CD4-positive, CD25-positive, alpha-beta regulatory T cell (primary cell): Measurements from ENCODE around the gene HIPK4. TPM values are rescaled to one million over a fixed set of nuclear protein-coding genes. Genes with fewer than 3 reads are reported as not detected.

ENCODE experiments used
- ATAC-seq, 2 donors: fragments of 150-1000 bp; cut with Tn5 transposase; one replicate each; pipeline ENCODE4 v1.10.0; 2021; ENCODE audit warnings: low read depth in 2 of 2, moderate number of reproducible peaks in 2 of 2, moderate library complexity in 1 of 2
- DNase-seq, 3 donors: peaks; one replicate each; pipeline versions ENCODE4 v3.0.0 to v3.0.0-alpha.2; 2012 to 2022; ENCODE audit warnings: mixed read lengths in 1 of 3
- H3K27ac ChIP-seq: one replicate; pipeline ENCODE4 v1.7.0; 2013; ENCODE audit warnings: mild to moderate bottlenecking, low read length; ENCODE audit not compliant: insufficient read depth, poor library complexity, severe bottlenecking
- H3K27me3 ChIP-seq: one replicate; pipeline ENCODE4 v1.7.0; 2013; ENCODE audit warnings: low read length; ENCODE audit not compliant: control insufficient read depth, insufficient read depth
- H3K36me3 ChIP-seq: one replicate; pipeline ENCODE4 v1.7.0; 2013; ENCODE audit warnings: mild to moderate bottlenecking, low read length, moderate library complexity; ENCODE audit not compliant: control insufficient read depth, insufficient read depth
- H3K4me1 ChIP-seq: 2 replicates; pipeline ENCODE4 v1.7.0; 2013; ENCODE audit warnings: mild to moderate bottlenecking, low read length; ENCODE audit not compliant: insufficient read depth, control insufficient read depth, poor library complexity, severe bottlenecking
- H3K4me3 ChIP-seq: one replicate; pipeline ENCODE4 v1.7.0; 2013; ENCODE audit warnings: low read depth, mild to moderate bottlenecking, low read length, moderate library complexity
- H3K9me3 ChIP-seq, 2 experiments: 1 replicate in 1 of 2; 2 replicates in 1 of 2; pipeline ENCODE4 v1.7.0; 2013; ENCODE audit warnings: low read length in 2 of 2, mild to moderate bottlenecking in 1 of 2, moderate library complexity in 1 of 2; ENCODE audit not compliant: control insufficient read depth in 2 of 2
- H3K27ac Mint-ChIP-seq, 3 donors: one replicate each; pipeline ENCODE4 v1.8.0; 2020 to 2022; ENCODE audit warnings: mild to moderate bottlenecking in 3 of 3, mixed read lengths in 3 of 3, moderate library complexity in 2 of 3
- H3K27me3 Mint-ChIP-seq: one replicate; pipeline ENCODE4 v1.8.0; 2022; ENCODE audit warnings: mild to moderate bottlenecking, mixed read lengths
- H3K36me3 Mint-ChIP-seq: one replicate; pipeline ENCODE4 v1.8.0; 2020; ENCODE audit warnings: mixed read lengths
- H3K4me1 Mint-ChIP-seq, 4 donors: one replicate each; pipeline ENCODE4 v1.8.0; 2020 to 2022; ENCODE audit warnings: mixed read lengths in 4 of 4, mild to moderate bottlenecking in 1 of 4
- H3K4me3 Mint-ChIP-seq, 4 donors: one replicate each; pipeline ENCODE4 v1.8.0; 2020 to 2022; ENCODE audit warnings: mild to moderate bottlenecking in 4 of 4, mixed read lengths in 4 of 4, moderate library complexity in 3 of 4
- H3K9me3 Mint-ChIP-seq, 7 donors: one replicate each; pipeline ENCODE4 v1.8.0; 2020 to 2022; ENCODE audit warnings: mixed read lengths in 7 of 7, mild to moderate bottlenecking in 3 of 7, moderate library complexity in 2 of 7
- polyA plus RNA-seq, 4 donors: library from polyadenylated mRNA; unstranded; fragments of 300-500 nt; fragmentation: Illumina TruSeq; gene quantifications; one replicate each; pipeline ENCODE4 v1.2.3, GENCODE V29; 2021
- total RNA-seq: library from RNA; stranded (reverse); gene quantifications from one replicate; pipeline ENCODE4 v1.2.3, GENCODE V29; 2022

Gene HIPK4
- total and polyA plus RNA-seq, 5 donors from 2014 or later, result not detected

- H3K4me3 ChIP-seq, result no peak overlapping the region
- Mint-ChIP-seq H3K4me1 (peaks cover 7 to 17% (median 12%) of the 10 kb centered on the region in 4 donors), H3K36me3 (peaks cover 12% of the 10 kb centered on the region), H3K9me3 (no peaks in the 10 kb centered on the region), H3K4me3 (peak overlapping the region in 1 of 4 donors; percentile 61), H3K27ac (no peak overlapping the region), H3K27me3 (no peaks in the 10 kb centered on the region)
- H3K9me3 ChIP-seq, result no peaks in the 10 kb centered on the region
- peaks cover 5% of the 10 kb centered on the region for H3K4me1 ChIP-seq
- H3K36me3 ChIP-seq, result peaks cover 10% of the 10 kb centered on the region
- DNase-seq (peak in 1 of 3 donors; percentile 53), ATAC-seq (no peak)
- no peak overlapping the region for H3K27ac ChIP-seq
- H3K27me3 ChIP-seq, result no peaks in the 10 kb centered on the region
These were observed 24.2 kb downstream of the HIPK4 start for GRCh38 chr19:40365613-40366401.

GRCh38 chr19:40365010-40365409, 25.0 kb downstream of the HIPK4 start:
- peak overlapping the region in 2 of 3 donors; percentile 43 to 65 for H3K27ac Mint-ChIP-seq

GRCh38 chr19:40363069-40363468, 26.9 kb downstream of the HIPK4 start:
- Histone ChIP-seq H3K27ac (no peak overlapping the region), H3K27me3 (no peaks in the 10 kb centered on the region), H3K36me3 (peaks cover 6% of the 10 kb centered on the region), H3K4me3 (no peak overlapping the region), H3K4me1 (peaks cover 5% of the 10 kb centered on the region), H3K9me3 (no peaks in the 10 kb centered on the region)
- Mint-ChIP-seq H3K4me1 (peaks cover 7 to 18% (median 14%) of the 10 kb centered on the region in 4 donors), H3K36me3 (peaks cover 17% of the 10 kb centered on the region), H3K4me3 (no peak overlapping the region), H3K9me3 (no peaks in the 10 kb centered on the region), H3K27me3 (no peaks in the 10 kb centered on the region), H3K27ac (peak overlapping the region in 2 of 3 donors; percentile 36 to 92)
- ATAC-seq, result no peak
- no peak for DNase-seq

More at GRCh38 chr19:40365010-40365409, 25.0 kb downstream of the HIPK4 start:
- Histone ChIP-seq H3K4me1 (peaks cover 5% of the 10 kb centered on the region), H3K27ac (no peak overlapping the region), H3K9me3 (no peaks in the 10 kb centered on the region), H3K4me3 (no peak overlapping the region), H3K36me3 (peaks cover 9% of the 10 kb centered on the region), H3K27me3 (no peaks in the 10 kb centered on the region)
- DNase-seq, result no peak
- Mint-ChIP-seq H3K9me3 (no peaks in the 10 kb centered on the region), H3K4me3 (no peak overlapping the region), H3K36me3 (peaks cover 15% of the 10 kb centered on the region), H3K27me3 (no peaks in the 10 kb centered on the region), H3K4me1 (peaks cover 7 to 17% (median 13%) of the 10 kb centered on the region in 4 donors)
- no peak for ATAC-seq

- peaks cover 7 to 18% (median 17%) of the 10 kb centered on the region in 4 donors for H3K4me1 Mint-ChIP-seq
- no peaks in the 10 kb centered on the region for H3K27me3 Mint-ChIP-seq
- peaks cover 15% of the 10 kb centered on the region for H3K36me3 Mint-ChIP-seq
- ATAC-seq (no peak), DNase-seq (no peak)
- H3K27ac Mint-ChIP-seq, result no peak overlapping the region
- Histone ChIP-seq H3K36me3 (peaks cover 6% of the 10 kb centered on the region), H3K4me1 (peaks cover 5% of the 10 kb centered on the region), H3K4me3 (no peak overlapping the region), H3K27ac (no peak overlapping the region), H3K27me3 (no peaks in the 10 kb centered on the region), H3K9me3 (no peaks in the 10 kb centered on the region)
- no peak overlapping the region for H3K4me3 Mint-ChIP-seq
- H3K9me3 Mint-ChIP-seq, result no peaks in the 10 kb centered on the region
These were observed 27.8 kb downstream of the HIPK4 start for GRCh38 chr19:40362160-40362559.

GRCh38 chr19:40360708-40361241, 29.2 kb downstream of the HIPK4 start:
- Mint-ChIP-seq H3K9me3 (no peaks in the 10 kb centered on the region), H3K27me3 (no peaks in the 10 kb centered on the region), H3K27ac (no peak overlapping the region), H3K4me3 (no peak overlapping the region), H3K36me3 (peaks cover 19% of the 10 kb centered on the region), H3K4me1 (peaks cover 7 to 27% (median 21%) of the 10 kb centered on the region in 4 donors)
- no peaks in the 10 kb centered on the region for H3K36me3 ChIP-seq
- ATAC-seq (no peak), DNase-seq (no peak)
- H3K4me1 ChIP-seq, result peaks cover 5% of the 10 kb centered on the region
- no peaks in the 10 kb centered on the region for H3K9me3 ChIP-seq
- H3K27me3 ChIP-seq, result no peaks in the 10 kb centered on the region
- no peak overlapping the region for H3K27ac ChIP-seq
- no peak overlapping the region for H3K4me3 ChIP-seq

GRCh38 chr19:40360020-40360707, 29.8 kb downstream of the HIPK4 start:
- Mint-ChIP-seq H3K4me3 (no peak overlapping the region), H3K27me3 (no peaks in the 10 kb centered on the region), H3K9me3 (no peaks in the 10 kb centered on the region), H3K36me3 (peaks cover 20% of the 10 kb centered on the region), H3K27ac (no peak overlapping the region), H3K4me1 (peaks cover 4 to 25% (median 19%) of the 10 kb centered on the region in 4 donors)
- H3K4me3 ChIP-seq, result no peak overlapping the region
- no peaks in the 10 kb centered on the region for H3K36me3 ChIP-seq
- no peak overlapping the region for H3K27ac ChIP-seq
- no peak for DNase-seq
- H3K9me3 ChIP-seq, result no peaks in the 10 kb centered on the region
- H3K4me1 ChIP-seq, result peaks cover under 1% of the 10 kb centered on the region
- no peaks in the 10 kb centered on the region for H3K27me3 ChIP-seq
- no peak for ATAC-seq

- Histone ChIP-seq H3K36me3 (no peaks in the 10 kb centered on the region), H3K4me3 (no peak overlapping the region), H3K27me3 (no peaks in the 10 kb centered on the region), H3K27ac (no peak overlapping the region), H3K9me3 (no peaks in the 10 kb centered on the region), H3K4me1 (no peaks in the 10 kb centered on the region)
- Mint-ChIP-seq H3K36me3 (peaks cover 20% of the 10 kb centered on the region), H3K4me3 (no peak overlapping the region), H3K9me3 (no peaks in the 10 kb centered on the region), H3K4me1 (peaks cover 0 to 21% (median 15%) of the 10 kb centered on the region in 4 donors), H3K27me3 (no peaks in the 10 kb centered on the region), H3K27ac (no peak overlapping the region)
- ATAC-seq (peak; percentile 43 to 44), DNase-seq (no peak)
These were observed 31.2 kb downstream of the HIPK4 start for GRCh38 chr19:40358773-40359172.
